Measurements from ENCODE around the gene P4HA2.
A peak's percentile ranks its signal among the peaks of the same experiment; 100 is the strongest.

The P4HA2 gene

DNA sequence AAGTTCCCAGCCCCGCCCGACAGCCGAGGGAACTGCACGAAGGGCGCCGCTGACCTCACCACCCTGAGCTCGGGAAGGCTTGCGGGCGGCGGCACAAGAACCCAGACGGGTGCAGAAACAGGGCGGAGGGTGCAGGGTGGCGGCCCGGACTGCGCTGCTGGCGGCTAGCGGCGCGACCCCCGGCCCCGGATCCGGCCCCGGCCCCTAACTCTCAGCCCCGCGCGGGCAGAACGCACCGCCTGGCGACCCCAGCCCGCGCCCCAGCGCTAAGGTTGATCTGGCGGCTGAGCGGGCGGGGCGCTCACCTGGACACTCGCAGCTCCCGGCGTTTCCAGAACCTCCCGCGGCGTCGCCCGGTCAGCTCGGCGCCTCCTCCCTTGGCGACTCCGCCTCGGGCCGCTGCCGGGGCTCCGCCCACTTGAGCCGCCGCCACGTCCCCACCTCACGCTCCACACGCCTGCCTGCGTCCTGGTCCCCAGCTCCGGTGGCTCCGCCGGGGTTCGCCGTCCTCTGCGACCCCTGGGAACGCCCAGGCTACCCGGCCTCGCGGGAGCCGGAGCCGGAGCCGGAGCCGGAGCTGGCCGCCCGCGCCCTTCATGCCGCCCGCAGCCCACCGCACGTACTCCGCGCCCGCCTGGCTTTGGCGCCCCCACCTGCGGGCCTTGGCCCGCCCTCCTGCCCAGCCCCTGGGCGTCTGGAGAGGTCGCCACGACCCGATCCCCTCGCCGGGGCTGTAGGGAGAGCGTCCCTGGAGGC is at the start of gene P4HA2:
TSS of gene P4HA2 (minus strand) at position 369 of the 756 bp plus-strand sequence. CDS start 9,227 bp downstream, outside the sequence.
- DNase-seq = peak in 1 of 2 experiments; percentile 30

DNA sequence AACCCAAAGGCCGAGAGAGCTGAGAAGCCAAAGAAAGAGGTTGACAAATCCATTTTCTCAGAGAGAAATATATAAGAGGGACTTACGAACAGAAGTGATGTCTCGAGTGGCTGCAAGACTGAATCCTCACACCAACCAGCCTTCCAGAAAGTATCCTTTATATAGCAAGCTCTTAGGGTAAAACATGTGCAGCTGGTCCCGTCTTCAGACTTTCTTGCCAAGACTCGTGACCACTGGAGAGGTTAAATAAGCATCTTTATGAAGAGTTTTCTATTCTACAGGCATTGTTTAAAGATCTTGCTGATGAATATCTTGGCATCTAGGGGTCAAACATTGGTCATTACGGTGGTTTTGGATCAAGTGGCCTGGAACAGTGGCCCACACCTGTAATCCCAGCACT is 49.6 kb upstream of the P4HA2 start:
- DNase-seq = no peak

DNA sequence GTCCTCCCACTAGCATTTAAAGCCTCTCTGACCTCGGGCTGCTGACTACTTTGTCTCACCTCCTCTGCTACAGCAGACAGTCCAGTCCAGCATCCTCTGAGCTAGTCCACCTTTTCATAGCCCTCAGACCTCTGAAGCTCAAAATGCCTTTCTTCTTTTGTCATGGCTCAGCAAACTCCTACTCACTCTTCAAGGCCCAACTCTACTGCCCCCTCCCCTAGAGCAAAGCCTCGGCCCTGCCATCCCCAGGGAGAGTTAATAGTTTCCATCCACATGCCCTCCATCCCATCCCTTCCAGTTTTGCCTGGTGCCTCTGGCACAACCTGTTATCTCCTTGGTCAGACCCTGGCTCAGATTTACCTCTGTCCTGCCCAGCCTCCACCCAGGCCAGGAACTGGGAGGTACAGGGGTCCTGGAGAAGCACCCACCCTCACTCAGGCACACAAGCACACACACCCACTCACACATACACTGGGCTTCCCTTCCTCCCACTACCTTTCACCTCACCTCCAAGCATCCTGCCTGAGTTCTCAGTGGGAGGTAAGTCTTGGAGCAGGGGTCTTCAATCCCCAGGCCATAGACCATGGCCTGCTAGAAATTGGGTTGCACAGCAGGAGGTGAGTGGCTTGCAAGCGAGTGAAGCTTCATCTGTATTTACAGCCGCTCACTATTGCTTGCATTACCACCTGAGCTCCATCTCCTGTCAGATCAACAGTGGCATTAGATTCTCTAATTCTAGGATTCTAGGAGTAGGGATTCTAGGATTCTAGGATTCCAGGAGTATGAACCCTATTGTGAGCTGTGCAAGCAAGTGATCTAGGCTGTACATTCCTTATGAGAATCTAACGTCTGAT is 47.9 kb upstream of the P4HA2 start:
- DNase-seq = no peak

DNA sequence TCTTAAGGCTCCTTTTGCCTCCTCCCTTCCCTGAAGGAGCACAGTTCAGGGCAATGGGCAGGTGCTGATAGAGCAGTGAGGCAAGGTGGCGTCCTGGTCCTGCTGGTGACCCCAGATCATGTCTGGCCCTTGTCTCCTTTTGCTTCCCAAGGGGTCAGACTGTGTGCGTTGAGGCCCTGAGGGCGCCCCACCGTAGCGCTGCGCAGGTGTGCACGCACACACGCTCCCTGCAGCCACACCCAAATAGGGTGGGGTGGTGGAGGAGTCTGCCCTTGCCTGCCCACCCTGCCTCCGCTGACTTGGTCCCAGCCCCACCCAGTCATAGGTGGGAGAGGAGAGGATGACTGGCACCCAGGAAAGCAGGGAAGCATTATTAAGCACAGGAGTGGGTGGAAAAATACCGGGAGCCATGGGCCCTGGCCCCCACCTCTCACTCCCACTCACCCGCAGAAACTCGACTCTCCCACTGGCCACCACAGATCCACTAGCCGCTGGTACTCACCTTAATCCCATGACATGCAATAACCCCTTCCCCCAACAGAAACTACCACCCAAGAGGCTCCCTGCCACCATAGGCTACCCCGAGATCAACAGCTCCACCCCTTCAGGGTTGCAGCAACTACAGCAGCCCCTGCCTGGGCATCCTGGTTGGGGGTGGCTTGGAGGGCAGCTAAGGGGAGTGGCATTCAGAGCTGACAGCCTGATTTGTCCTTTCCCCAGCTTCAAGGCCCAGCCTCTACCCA is 46.6 kb upstream of the P4HA2 start:
- DNase-seq = no peak

DNA sequence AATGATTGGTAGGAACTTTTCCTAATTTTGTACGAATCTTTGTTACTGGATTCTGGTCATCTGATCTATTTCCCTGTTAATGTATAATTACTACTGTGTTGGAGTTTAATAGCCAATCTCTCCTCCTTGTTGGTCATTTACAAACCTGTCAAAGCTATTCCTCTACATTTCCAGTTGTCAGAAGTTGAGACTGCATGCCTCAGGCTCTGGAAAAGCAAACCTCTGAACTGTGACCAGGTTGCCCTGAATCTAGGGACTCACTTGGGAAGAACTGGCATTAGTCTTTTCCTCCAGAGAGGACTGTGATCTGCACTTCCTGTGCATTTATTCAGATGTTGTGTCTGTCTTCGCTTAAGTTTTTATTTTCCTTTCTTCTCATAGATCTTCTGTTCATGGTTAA is 46.0 kb upstream of the P4HA2 start:
- no peak for DNase-seq

DNA sequence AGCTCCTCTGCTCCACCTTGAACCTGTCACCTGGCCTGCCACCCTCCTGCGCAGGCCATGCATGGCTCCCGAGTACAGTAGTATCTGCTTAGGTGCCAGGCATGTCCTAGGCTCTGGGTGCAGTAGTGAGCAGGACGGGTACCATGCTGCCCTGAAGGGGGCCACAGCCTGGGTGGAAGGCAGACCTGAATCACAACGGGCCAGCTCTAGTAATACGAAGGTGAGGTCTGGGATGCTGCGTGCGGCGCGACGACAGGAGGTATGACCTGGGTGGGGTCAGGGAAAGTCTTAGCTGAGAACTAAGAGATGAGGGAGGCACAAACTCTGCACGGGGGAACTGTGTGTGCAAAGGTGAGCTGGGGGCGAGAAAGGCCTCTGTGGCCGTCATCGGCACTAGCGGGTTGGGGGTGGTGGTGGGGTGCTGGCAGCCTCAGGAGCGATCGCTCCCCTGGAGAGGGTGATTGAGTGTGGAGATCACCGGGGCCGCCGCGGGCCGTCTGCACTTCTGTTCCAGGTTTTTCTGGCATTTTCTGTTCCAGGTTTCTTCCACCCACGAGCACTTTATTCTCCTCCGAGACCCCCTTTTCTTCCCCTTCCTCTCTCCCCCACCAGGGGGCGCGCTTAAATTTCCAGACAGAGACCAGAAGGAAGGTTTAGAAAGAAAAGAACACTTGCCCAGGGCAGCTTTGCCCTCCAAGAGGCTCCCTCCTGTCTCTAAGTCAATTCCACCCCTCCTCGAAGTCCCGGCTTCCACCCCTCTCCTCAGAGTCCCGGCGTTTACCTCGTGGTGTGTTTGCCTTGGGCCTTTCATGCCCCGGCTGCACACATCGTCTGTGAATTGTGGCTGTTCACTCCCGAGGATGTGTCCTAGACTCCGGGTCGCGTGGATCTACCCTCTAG is 44.9 kb upstream of the P4HA2 start:
- peak; percentile 55 to 70 for DNase-seq

DNA sequence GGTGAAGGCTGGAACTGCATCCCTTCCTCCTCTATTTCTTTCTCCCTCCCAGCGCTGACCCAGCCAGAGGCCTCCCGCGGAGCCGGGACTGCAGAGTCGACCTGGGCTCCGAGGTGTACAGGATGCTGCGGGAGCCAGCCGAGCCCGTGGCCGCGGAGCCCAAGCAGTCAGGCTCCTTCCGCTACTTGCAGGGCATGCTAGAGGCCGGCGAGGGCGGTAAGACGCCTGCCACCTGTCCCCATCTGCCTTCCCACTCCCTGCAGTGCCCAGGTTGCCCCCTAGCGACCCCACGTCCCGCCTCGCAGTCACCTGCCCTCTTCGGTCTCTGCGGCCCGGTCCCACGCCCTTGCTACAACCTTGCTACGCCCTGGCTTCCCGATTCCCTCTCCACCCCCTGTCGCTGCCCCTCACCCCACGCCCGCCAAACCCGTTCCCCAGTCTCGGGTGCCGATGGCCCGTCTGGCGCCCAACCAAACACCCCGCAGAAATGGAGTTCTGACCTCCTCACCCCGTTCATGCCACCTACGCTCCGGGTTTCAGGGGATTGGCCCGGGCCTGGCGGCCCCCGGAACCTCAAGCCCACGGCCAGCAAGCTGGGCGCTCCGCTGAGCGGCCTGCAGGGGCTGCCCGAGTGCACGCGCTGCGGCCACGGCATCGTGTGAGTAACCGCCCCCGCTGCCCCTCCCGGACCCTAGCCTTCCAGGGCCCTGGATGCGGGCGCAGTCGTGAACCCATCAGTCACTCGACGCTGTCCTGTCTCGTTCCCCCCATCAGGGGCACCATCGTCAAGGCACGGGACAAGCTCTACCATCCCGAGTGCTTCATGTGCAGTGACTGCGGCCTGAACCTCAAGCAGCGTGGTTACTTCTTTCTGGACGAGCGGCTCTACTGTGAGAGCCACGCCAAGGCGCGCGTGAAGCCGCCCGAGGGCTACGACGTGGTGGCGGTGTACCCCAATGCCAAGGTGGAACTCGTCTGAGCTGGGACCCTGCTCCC is 43.9 kb upstream of the P4HA2 start:
- DNase-seq = no peak

DNA sequence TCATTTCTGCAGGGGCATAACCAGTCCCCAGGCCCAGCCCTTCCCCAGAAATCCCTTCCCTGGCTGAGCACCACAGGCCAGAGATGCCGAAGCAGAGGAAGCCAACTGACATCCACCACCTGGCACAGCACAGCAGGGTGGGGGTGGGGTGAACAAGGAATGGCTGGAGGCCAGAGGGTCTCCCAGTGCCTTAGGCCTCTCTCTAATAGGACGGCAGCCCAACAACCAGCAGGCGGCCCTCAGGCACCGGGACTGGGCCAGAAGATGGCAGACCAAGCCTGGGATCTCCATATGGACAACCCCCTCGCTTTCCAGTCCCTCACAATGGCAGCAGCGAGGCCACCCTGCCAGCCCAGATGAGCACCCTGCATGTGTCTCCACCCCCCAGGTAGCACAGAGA is 43.1 kb upstream of the P4HA2 start:
- DNase-seq = no peak

DNA sequence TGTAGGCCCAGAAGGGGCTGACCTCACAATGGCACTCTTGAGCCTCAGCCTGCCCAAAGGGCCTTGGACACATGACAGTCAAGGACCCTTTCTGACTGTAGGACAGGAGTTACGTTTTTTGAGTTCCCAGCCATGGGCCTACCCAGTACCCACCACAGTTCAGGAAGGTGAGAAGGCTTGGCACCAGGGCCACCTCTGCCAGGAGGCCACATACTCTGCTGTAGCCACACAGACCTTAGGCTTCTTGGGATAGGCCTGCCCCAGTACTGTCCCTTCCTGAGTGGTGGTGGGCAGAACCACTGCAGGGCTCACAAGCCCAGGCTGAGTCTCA is 42.6 kb upstream of the P4HA2 start:
- DNase-seq = no peak

DNA sequence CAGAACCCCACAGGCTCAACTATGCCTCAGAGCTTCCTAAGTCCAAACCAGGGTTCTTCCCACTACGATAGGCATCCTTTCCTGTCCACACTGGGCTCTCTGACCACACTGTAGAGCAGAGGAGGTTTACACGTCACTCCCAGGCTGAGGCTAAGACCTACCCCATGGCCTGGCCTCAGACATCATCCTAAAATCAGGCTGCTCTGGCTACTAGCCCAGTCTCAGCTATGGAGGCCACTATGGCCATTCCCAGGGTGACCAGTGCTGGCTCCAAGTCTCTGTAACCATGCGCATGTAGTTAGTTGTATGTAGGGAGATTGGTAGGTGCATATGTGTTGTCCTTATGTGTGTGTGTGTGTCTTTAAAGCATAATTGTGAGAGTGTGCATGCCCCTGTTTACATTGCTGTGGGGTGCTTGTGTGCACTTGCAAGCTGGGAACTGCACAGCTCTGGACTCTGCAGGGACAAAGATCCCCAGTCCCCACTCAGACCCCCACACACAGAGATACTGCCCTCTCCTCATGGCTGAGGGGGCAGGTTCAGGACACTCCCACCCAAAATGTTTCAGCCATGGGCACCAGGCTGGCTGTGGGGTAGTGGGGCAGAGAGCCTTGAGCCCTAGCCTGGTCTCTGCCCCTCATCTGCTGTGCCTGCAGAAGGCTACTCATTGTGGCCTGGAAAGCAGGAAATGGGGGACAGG is 42.1 kb upstream of the P4HA2 start:
- no peak for DNase-seq

DNA sequence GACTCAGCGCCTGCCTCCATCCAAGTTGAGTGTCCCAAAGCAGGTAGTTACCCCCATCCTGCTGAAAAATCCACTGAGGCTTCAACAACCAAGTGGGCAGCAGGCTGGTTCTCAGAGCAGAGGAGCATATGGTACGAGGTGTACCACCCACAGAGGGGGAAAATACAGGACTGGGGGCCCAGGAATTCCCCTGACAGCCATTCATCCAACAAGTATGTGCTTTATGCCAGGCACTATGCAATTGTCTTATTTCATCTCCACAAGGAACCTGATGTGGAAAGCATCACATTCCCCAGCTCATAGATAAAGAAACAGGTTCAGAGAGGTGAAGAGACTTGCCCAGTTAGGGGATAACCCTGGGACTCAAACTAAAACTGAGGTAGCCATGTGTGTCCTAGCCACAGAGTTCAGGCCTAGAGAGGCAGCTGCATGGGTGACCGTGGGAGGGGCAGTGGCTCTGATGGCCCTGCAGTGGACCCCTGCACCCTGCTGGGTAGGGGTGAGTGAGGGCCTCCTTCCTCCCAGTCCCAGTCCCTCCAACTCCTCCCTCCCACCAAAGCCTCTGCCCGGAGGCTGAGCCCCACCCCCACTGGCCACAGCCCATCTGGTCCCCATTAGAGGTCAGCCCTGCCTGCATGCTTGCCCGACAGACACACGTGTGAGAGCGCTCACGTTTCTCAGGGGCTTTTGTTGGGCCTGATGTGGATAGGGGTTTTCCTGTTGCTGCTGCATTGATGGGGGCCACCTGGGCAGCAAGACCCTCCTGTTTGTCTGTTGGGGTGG is 41.3 kb upstream of the P4HA2 start:
- no peak for DNase-seq

DNA sequence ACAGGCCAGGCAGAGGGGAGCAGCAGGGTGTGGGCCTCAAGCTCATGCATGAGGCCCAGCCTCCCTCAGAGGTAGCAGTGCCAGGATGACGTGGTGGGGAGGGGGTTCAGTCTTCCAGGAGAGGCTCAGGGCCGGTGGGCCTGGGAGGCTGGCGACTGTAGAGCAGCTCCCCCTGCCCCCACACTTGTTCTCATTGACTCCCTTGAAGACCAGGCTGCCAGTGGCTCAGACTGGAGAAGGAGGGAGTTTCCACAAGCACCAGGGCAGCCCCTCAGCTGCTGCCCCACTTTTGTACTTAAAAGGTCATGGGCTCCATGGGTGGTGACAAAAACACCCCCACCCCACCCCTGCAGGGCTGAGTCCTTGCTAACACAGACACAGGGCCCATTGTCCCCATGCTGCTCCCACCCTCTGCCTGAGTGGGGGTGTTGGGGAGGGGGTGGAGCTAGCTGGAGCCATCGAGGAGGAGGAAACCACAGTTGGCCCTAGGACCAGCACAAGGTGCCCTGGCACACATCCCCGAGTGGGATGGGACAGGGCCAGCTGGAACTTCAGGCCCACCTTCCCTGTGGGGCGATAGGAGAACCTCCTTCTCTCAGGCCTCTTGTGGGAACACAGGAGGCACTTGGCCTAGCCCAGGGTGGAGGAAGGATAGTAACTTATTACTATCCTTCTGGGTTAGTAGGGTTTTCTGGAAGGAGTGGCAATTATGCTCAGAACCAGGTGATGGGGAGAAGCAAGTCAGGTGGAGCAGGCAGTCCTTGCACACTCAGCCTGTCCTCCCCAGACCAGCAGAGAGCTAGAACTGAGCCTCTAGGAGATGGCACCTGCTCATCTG is 40.5 kb upstream of the P4HA2 start:
- DNase-seq = no peak

DNA sequence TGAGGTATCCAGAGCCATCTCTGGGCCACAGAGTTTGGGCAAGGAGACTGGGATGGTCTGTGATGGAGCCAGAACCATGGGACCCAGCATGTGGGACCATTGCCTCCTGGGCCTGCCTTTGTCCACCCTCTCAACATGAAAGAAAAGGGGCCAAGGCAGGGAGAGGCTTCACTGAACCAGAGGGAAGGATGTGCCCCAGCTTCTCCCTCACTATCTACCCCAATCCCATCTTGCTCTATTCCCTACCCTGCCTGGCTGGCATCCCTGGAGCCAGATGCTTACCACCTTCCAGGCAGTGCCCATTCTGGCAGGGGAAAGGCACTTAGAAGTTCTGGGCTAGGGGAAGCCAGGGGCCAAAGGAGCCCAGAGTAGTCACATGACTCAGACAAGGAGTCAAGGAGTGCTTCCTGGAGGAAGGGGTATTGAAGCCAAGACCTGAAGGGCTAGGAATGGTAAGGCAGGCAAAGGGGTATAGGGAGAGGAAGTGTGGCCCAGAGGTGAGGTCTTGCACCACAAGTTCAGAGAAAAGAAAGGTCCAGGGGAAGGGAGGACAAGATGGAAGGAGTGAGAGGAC is 39.6 kb upstream of the P4HA2 start:
- DNase-seq = no peak

DNA sequence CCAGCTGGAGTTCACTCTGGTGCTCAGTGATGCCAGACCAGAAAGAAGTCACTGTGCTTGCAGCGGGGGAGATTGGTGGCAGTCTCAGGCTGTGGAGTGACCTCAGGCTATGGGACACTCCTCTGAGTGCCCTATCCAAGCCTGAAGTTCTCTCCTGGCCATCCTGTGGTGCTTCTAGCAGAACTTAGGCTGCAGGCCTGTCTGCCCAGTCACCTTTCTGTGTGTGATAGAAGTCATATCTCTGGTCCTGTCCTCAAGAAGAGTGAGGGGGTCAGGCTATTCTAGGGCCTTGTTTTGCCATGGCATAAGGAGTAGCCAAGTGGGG is 39.1 kb upstream of the P4HA2 start:
- no peak for DNase-seq

DNA sequence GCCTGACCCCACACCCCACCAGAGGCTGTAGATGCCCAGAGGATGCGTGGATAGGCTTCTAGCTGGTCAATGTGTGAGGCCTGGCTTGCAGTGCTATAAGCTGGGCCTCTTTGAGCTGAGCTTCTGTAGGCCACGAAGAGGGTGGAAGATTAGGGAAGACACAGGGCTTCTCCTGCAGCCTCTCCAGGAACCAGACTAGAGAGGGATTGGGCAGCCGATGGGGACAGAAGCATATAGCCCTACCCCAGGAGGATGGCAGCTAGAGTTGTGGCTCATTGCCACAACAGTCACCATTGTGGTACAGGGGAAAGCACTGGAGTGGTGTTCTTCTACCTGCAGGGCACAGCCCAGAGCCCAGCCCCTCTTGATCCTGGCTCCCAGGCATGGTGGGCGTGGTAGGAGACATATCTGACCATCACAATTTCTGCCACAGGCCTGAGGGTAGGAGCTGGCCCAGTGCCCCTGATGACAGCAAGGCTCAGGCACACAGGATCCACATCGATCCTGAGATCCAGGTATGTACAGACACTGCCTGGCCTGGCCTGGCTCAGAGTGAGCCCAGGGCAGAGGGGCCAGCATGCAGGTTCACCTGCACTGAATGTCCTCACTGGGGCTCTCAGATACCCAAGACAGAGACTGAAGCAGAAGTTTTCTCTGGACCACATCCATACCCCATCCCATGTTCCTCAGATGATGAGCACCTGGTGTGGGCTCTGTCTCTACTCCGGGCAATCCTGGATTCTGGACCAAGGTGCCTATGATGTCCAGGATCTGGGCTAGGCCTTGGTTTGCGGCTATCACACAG is 38.6 kb upstream of the P4HA2 start:
- DNase-seq = no peak

DNA sequence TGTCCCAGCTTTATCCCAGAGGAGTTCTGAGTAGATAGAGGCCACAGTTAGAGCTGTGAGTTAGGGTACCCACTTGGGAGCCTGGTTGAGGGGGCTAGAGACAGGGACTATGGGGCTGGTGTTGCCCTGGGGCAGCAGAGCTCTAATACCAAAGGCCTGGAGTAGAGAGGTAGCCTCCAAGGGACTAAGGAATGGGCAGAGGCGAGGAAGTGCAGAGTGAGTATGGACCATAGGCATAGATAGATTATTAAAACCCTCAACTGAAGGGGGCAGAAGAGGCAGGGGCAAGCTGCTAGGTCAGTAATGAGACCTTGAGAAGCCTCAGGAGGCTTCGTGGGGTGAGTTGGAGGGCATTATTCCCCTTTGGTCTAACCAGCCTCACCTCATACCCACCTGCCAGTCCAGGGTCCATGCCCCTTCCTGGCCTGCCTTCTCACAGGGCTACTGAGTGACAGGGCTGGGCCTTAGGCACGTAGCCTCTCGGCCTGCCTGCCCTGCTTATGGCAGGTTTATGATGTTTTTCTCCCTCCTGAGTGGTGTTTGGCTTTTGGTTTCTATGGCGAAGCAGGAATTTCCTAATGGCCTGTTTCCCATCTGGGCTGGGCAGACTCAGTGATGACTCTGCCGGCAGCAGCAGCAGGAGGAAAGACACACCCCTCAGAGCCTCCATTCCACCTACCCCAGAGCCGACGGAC is 37.8 kb upstream of the P4HA2 start:
- DNase-seq = no peak
